Osteoblast (primary cell): ENCODE measurements around the gene NDUFAF8. TPM values are rescaled to one million over a fixed set of nuclear protein-coding genes. Genes with fewer than 3 reads are reported as not detected.
A peak's percentile ranks its signal among the peaks of the same experiment; 100 is the strongest.

Experiments
- DNase-seq: peaks from one replicate; pipeline ENCODE4 v3.0.0; 2011; ENCODE audit warnings: low spot score, mixed read lengths; ENCODE audit not compliant: insufficient read length; ENCODE audit errors: missing footprints
- H2AFZ ChIP-seq: 2 replicates; pipeline ENCODE4 v1.6.0; 2011; ENCODE audit warnings: mild to moderate bottlenecking, low read length
- H3K27ac ChIP-seq: 2 replicates; pipeline ENCODE4 v1.5.1; 2011; ENCODE audit warnings: mild to moderate bottlenecking, low read depth, low read length, moderate library complexity
- H3K27me3 ChIP-seq: 2 replicates; pipeline ENCODE4 v1.6.0; 2012; ENCODE audit warnings: mild to moderate bottlenecking, control low read depth, inconsistent platforms, low read length, moderate library complexity; ENCODE audit not compliant: insufficient read depth
- H3K36me3 ChIP-seq: 2 replicates; pipeline ENCODE4 v1.5.1; 2011; ENCODE audit warnings: mild to moderate bottlenecking, low read length, control low read depth, moderate library complexity; ENCODE audit not compliant: insufficient read depth
- H3K4me1 ChIP-seq: 2 replicates; pipeline ENCODE4 v1.5.1; 2011; ENCODE audit warnings: mild to moderate bottlenecking, low read length, control low read depth, moderate library complexity; ENCODE audit not compliant: insufficient read depth
- H3K4me2 ChIP-seq: 2 replicates; pipeline ENCODE4 v1.6.0; 2011; ENCODE audit warnings: mild to moderate bottlenecking, low read length; ENCODE audit not compliant: insufficient read depth
- H3K4me3 ChIP-seq: fragments of 200-600 bp; sonication (generic); 3 replicates; pipeline ENCODE4 v1.5.1; 2012; ENCODE audit warnings: mild to moderate bottlenecking, low read length, inconsistent platforms; ENCODE audit not compliant: insufficient read depth
- H3K79me2 ChIP-seq: 2 replicates; pipeline ENCODE4 v1.6.0; 2012; ENCODE audit warnings: mild to moderate bottlenecking, low read length, control low read depth, inconsistent platforms; ENCODE audit not compliant: insufficient read depth
- H3K9me3 ChIP-seq: 2 replicates; pipeline ENCODE4 v1.5.1; 2011; ENCODE audit warnings: low read depth, low read length, control low read depth
- H4K20me1 ChIP-seq: 2 replicates; pipeline ENCODE4 v1.6.0; 2012; ENCODE audit warnings: mild to moderate bottlenecking, low read length, control low read depth; ENCODE audit not compliant: insufficient read depth
- CTCF ChIP-seq: IDR thresholded peaks from 2 replicates; pipeline ENCODE4 v1.5.1; 2011; ENCODE audit warnings: mild to moderate bottlenecking, low read depth, low read length, moderate library complexity; ENCODE audit errors: extremely low read depth
- total RNA-seq: library from RNA; depleted of rRNA; stranded (reverse); fragments of >200 nt; gene quantifications from 2 replicates; pipeline ENCODE4 v1.2.3, GENCODE V29; 2012

The NDUFAF8 gene
- total RNA-seq, 1 donor, result 19.9 TPM

GRCh38 chr17:81282876-81283275 is 43.8 kb downstream of the NDUFAF8 start:
- Histone ChIP-seq H3K4me1 (peaks cover 12% of the 10 kb centered on the region), H2AFZ (no peak overlapping the region), H3K36me3 (peaks cover 17% of the 10 kb centered on the region), H4K20me1 (no peaks in the 10 kb centered on the region), H3K27ac (no peak overlapping the region), H3K27me3 (no peaks in the 10 kb centered on the region), H3K4me3 (no peak overlapping the region), H3K79me2 (peaks cover 58% of the 10 kb centered on the region), H3K9me3 (no peaks in the 10 kb centered on the region), H3K4me2 (no peak overlapping the region)
- no peak for TF ChIP-seq CTCF
- DNase-seq, result peak; percentile 87

- peak; percentile 98 for DNase-seq
- peak overlapping the region; percentile 82 for H3K27ac ChIP-seq
- H3K36me3 ChIP-seq, result peaks cover 12% of the 10 kb centered on the region
- no peak for TF ChIP-seq CTCF
- no peaks in the 10 kb centered on the region for H3K27me3 ChIP-seq
- no peaks in the 10 kb centered on the region for H4K20me1 ChIP-seq
- H3K79me2 ChIP-seq, result peaks cover 64% of the 10 kb centered on the region
- H3K4me1 ChIP-seq, result peaks cover 12% of the 10 kb centered on the region
- peak overlapping the region; percentile 96 for H2AFZ ChIP-seq
- H3K4me3 ChIP-seq, result peak overlapping the region; percentile 71
- H3K9me3 ChIP-seq, result no peaks in the 10 kb centered on the region
- peak overlapping the region; percentile 89 for H3K4me2 ChIP-seq
Observed at GRCh38 chr17:81285179-81285878, 46.2 kb downstream of the NDUFAF8 start.

- H3K4me3 ChIP-seq, result peak overlapping the region; percentile 71
- H3K27me3 ChIP-seq, result no peaks in the 10 kb centered on the region
- H3K27ac ChIP-seq, result peak overlapping the region; percentile 82
- peaks cover 12% of the 10 kb centered on the region for H3K4me1 ChIP-seq
- no peaks in the 10 kb centered on the region for H3K9me3 ChIP-seq
- H4K20me1 ChIP-seq, result no peaks in the 10 kb centered on the region
- TF ChIP-seq CTCF, result no peak
- peaks cover 67% of the 10 kb centered on the region for H3K79me2 ChIP-seq
- DNase-seq, result no peak
- peak overlapping the region; percentile 96 for H2AFZ ChIP-seq
- H3K4me2 ChIP-seq, result peak overlapping the region; percentile 89
- H3K36me3 ChIP-seq, result peaks cover 9% of the 10 kb centered on the region
Observed at GRCh38 chr17:81285894-81286293, 46.8 kb downstream of the NDUFAF8 start.

GRCh38 chr17:81286491-81287145 is 47.5 kb downstream of the NDUFAF8 start:
- H3K79me2 ChIP-seq, result peaks cover 73% of the 10 kb centered on the region
- H3K4me2 ChIP-seq, result no peak overlapping the region
- H3K9me3 ChIP-seq, result no peaks in the 10 kb centered on the region
- H3K27ac ChIP-seq, result no peak overlapping the region
- DNase-seq, result no peak
- peaks cover 12% of the 10 kb centered on the region for H3K4me1 ChIP-seq
- no peak for TF ChIP-seq CTCF
- H3K4me3 ChIP-seq, result no peak overlapping the region
- H2AFZ ChIP-seq, result no peak overlapping the region
- no peaks in the 10 kb centered on the region for H3K27me3 ChIP-seq
- H3K36me3 ChIP-seq, result peaks cover 9% of the 10 kb centered on the region
- peaks cover 3% of the 10 kb centered on the region for H4K20me1 ChIP-seq
